BE2C (cell line): Measurements from ENCODE around the gene NHERF1.

Experiments used
- DNase-seq: peaks from one replicate; pipeline ENCODE4 v3.0.0-alpha.2; 2020
- H3K27me3 ChIP-seq: fragments of 250-450 bp; sonication (Bioruptor Pico); 2 replicates; pipeline ENCODE4 v1.5.1; 2020; ENCODE audit warnings: mild to moderate bottlenecking
- H3K36me3 ChIP-seq: fragments of 250-450 bp; sonication (Bioruptor Pico); 2 replicates; pipeline ENCODE4 v1.5.1; 2020; ENCODE audit warnings: mild to moderate bottlenecking
- H3K4me1 ChIP-seq: fragments of 250-450 bp; sonication (Bioruptor Pico); 2 replicates; pipeline ENCODE4 v1.5.1; 2020
- H3K4me3 ChIP-seq: 2 replicates; pipeline ENCODE4 v1.5.1; 2011; ENCODE audit warnings: low read depth, low read length
- H3K9me3 ChIP-seq: fragments of 250-450 bp; sonication (Bioruptor Pico); 2 replicates; pipeline ENCODE4 v1.5.1; 2020
- TF ChIP-seq, protein P1 (sequence below): IDR thresholded peaks from 2 replicates; pipeline ENCODE4 v1.5.1; 2012; ENCODE audit warnings: mild to moderate bottlenecking, low read depth, low read length

Gene NHERF1

GRCh38 chr17:74711058-74711824 is 37.2 kb upstream of the NHERF1 start:
- Histone ChIP-seq H3K9me3 (no peaks in the 10 kb centered on the region), H3K36me3 (no peaks in the 10 kb centered on the region)
- no peak for DNase-seq

DNA sequence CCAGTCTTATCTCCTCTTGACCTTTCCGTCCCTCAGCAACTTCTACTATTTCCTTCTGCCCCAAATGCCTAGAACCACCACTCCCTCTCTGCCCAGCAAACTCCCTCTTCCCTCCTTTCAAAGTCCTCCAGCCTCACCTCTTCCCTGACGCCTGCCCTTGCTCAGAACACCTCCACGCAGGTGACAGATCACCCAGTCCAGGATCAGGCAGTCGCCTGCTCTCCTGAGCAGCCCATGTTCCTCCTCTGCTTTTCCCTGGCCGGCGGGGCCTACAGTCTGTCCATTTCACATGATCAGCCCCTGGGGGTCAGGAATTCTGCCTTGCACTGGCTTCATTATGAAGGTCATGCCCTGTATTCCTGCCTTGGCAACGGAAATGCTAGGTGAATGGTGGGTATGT is 36.1 kb upstream of the NHERF1 start:
- Histone ChIP-seq H3K27me3 (no peaks in the 10 kb centered on the region), H3K9me3 (no peaks in the 10 kb centered on the region), H3K4me1 (no peaks in the 10 kb centered on the region), H3K36me3 (no peaks in the 10 kb centered on the region), H3K4me3 (no peak overlapping the region)
- TF ChIP-seq, protein P1, sequence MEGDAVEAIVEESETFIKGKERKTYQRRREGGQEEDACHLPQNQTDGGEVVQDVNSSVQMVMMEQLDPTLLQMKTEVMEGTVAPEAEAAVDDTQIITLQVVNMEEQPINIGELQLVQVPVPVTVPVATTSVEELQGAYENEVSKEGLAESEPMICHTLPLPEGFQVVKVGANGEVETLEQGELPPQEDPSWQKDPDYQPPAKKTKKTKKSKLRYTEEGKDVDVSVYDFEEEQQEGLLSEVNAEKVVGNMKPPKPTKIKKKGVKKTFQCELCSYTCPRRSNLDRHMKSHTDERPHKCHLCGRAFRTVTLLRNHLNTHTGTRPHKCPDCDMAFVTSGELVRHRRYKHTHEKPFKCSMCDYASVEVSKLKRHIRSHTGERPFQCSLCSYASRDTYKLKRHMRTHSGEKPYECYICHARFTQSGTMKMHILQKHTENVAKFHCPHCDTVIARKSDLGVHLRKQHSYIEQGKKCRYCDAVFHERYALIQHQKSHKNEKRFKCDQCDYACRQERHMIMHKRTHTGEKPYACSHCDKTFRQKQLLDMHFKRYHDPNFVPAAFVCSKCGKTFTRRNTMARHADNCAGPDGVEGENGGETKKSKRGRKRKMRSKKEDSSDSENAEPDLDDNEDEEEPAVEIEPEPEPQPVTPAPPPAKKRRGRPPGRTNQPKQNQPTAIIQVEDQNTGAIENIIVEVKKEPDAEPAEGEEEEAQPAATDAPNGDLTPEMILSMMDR = no peak
- DNase-seq = no peak

More at GRCh38 chr17:74711058-74711824, 37.2 kb upstream of the NHERF1 start:
- TF ChIP-seq, protein P1 = no peak
- no peaks in the 10 kb centered on the region for H3K27me3 ChIP-seq
- no peaks in the 10 kb centered on the region for H3K4me1 ChIP-seq
- no peak overlapping the region for H3K4me3 ChIP-seq

GRCh38 chr17:74712756-74713155 is 35.7 kb upstream of the NHERF1 start, which contains the start of gene CD300LF:
Gene CD300LF, minus strand, starts transcription at chr17:74712923. Its CDS starts 57 bp downstream, at chr17:74712866.
- H3K9me3 ChIP-seq = no peaks in the 10 kb centered on the region
- TF ChIP-seq, protein P1 = no peak
- no peak for DNase-seq
- H3K4me1 ChIP-seq = no peaks in the 10 kb centered on the region
- no peak within 1 kb of the TSS for H3K4me3 ChIP-seq
- no peaks in the 10 kb centered on the region for H3K27me3 ChIP-seq
- H3K36me3 ChIP-seq = no peaks in the 10 kb centered on the region

GRCh38 chr17:74713171-74713755 is 35.2 kb upstream of the NHERF1 start:
- no peak for DNase-seq
- no peaks in the 10 kb centered on the region for H3K36me3 ChIP-seq
- peaks cover 5% of the 10 kb centered on the region; the same call in 1 of the 2 replicates for H3K27me3 ChIP-seq
- H3K9me3 ChIP-seq = no peaks in the 10 kb centered on the region
- no peaks in the 10 kb centered on the region for H3K4me1 ChIP-seq
- TF ChIP-seq, protein P1 = no peak
- H3K4me3 ChIP-seq = no peak overlapping the region

GRCh38 chr17:74715144-74715543 is 33.3 kb upstream of the NHERF1 start:
- peaks cover 11% of the 10 kb centered on the region; the same call in 1 of the 2 replicates for H3K27me3 ChIP-seq

More at GRCh38 chr17:74715144-74715543, 33.3 kb upstream of the NHERF1 start:
- Histone ChIP-seq H3K36me3 (no peaks in the 10 kb centered on the region), H3K9me3 (no peaks in the 10 kb centered on the region), H3K4me1 (no peaks in the 10 kb centered on the region), H3K4me3 (no peak overlapping the region)
- no peak for DNase-seq
- TF ChIP-seq, protein P1 = no peak
